HEK293T (cell line): ENCODE measurements around the gene HBA1.
"Not testable (repeated sequence)": the region's sequence is repeated elsewhere in the genome, so short reads cannot be mapped to it uniquely, and the experiment has no call there.

ENCODE experiments used
- CTCF ChIA-PET: fragments of 350-600 bp; formaldehyde crosslinking; extraction: SDS; loops from one replicate; lab custom pipeline; 2021; ENCODE audit warnings: antibody characterized with exemption, inconsistent platforms; lab: Yijun Ruan, JAX
- POLR2A ChIA-PET: fragments of 350-600 bp; formaldehyde crosslinking; extraction: SDS; loops from one replicate; lab custom pipeline; 2020; ENCODE audit warnings: antibody characterized with exemption, inconsistent platforms; lab: Yijun Ruan, JAX
- DNase-seq: peaks from one replicate; pipeline ENCODE4 v3.0.0; 2012; ENCODE audit warnings: mixed read lengths; ENCODE audit errors: extremely low spot score
- ARNT ChIP-seq: fragments of 450-650 bp; IDR thresholded peaks from 2 replicates; pipeline ENCODE4 v1.6.1; 2017; ENCODE audit warnings: mild to moderate bottlenecking
- BHLHE40 ChIP-seq: fragments of 450-650 bp; IDR thresholded peaks from 2 replicates; pipeline ENCODE4 v1.6.1; 2016; ENCODE audit warnings: mild to moderate bottlenecking, moderate library complexity, borderline replicate concordance
- CTBP1 ChIP-seq: fragments of 450-650 bp; IDR thresholded peaks from 2 replicates; pipeline ENCODE4 v1.6.1; 2016; ENCODE audit warnings: borderline replicate concordance
- ELF4 ChIP-seq: fragments of 450-650 bp; IDR thresholded peaks from 2 replicates; pipeline ENCODE4 v1.6.1; 2017; ENCODE audit warnings: antibody characterized with exemption
- FOXA1 ChIP-seq: fragments of 450-650 bp; IDR thresholded peaks from 2 replicates; pipeline ENCODE4 v1.6.1; 2016; ENCODE audit warnings: mild to moderate bottlenecking
- FOXK2 ChIP-seq: fragments of 450-650 bp; IDR thresholded peaks from 2 replicates; pipeline ENCODE4 v1.6.1; 2016; ENCODE audit warnings: mild to moderate bottlenecking
- FOXM1 ChIP-seq: fragments of 450-650 bp; IDR thresholded peaks from 2 replicates; pipeline ENCODE4 v1.6.1; 2017; ENCODE audit warnings: mild to moderate bottlenecking, borderline replicate concordance
- HDGF ChIP-seq: fragments of 450-650 bp; IDR thresholded peaks from 2 replicates; pipeline ENCODE4 v1.6.1; 2017; ENCODE audit warnings: antibody characterized with exemption, borderline replicate concordance
- L3MBTL2 ChIP-seq: fragments of 450-650 bp; conservative IDR thresholded peaks from 2 replicates; pipeline ENCODE4 v1.6.1; 2016; ENCODE audit warnings: mild to moderate bottlenecking
- LEF1 ChIP-seq: fragments of 450-650 bp; IDR thresholded peaks from 2 replicates; pipeline ENCODE4 v1.6.1; 2017; ENCODE audit warnings: mild to moderate bottlenecking, borderline replicate concordance
- NFRKB ChIP-seq: fragments of 450-650 bp; IDR thresholded peaks from 2 replicates; pipeline ENCODE4 v1.6.1; 2016; ENCODE audit warnings: mild to moderate bottlenecking, moderate library complexity
- PKNOX1 ChIP-seq: fragments of 450-650 bp; IDR thresholded peaks from 2 replicates; pipeline ENCODE4 v1.6.1; 2016
- SP1 ChIP-seq: fragments of 450-650 bp; IDR thresholded peaks from 2 replicates; pipeline ENCODE4 v1.6.1; 2017
- SUZ12 ChIP-seq: fragments of 450-650 bp; IDR thresholded peaks from 2 replicates; pipeline ENCODE4 v1.6.1; 2016; ENCODE audit warnings: mild to moderate bottlenecking
- TARDBP ChIP-seq: fragments of 450-650 bp; IDR thresholded peaks from 2 replicates; pipeline ENCODE4 v1.6.1; 2016
- ZNF384 ChIP-seq: fragments of 450-650 bp; IDR thresholded peaks from 2 replicates; pipeline ENCODE4 v1.6.1; 2016

Gene HBA1

GRCh38 chr16:176477-177382 is at the start of gene HBA1:
HBA1 (plus strand) TSS chr16:176680; CDS start chr16:176717, 37 bp downstream.
- POLR2A ChIA-PET, CTCF ChIA-PET, DNase-seq: not testable (repeated sequence)

DNA sequence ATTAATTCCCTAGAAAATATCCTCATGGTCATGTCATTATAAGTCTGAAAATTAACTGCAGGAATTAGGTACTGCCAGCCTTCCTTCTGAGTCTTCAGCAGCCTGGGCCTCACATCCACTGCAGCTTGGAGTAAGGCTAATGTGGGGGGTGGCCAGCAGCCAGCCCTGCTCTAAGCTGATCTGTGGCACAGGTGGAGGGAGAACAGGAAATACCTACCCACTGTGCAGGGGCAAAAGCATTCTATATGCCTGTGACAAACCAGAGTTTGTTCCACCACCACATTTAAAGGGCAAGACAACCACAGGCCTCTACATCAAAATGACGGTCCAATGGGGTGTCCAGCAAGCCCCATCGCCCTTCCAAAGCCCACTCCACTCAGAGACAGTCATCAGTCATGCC is 47.4 kb upstream of the HBA1 start:
- ChIA-PET POLR2A (no interaction called here), CTCF (interaction anchor here (0.5 kb wide), 1 partner anchor 119 kb away, joined by 4 read pairs; no protein-coding TSS in a partner anchor)
- no peak for DNase-seq
- TF ChIP-seq FOXK2 (no peak), ARNT (no peak), CTBP1 (no peak), FOXA1 (no peak), ZNF384 (no peak), SUZ12 (no peak)

GRCh38 chr16:130533-131173 is 45.8 kb upstream of the HBA1 start:
- ChIA-PET POLR2A (interaction anchor here (1.3 kb wide), 1 partner anchor 77 kb away, joined by 3 read pairs; the partner anchor contains the start of genes POLR3K and SNRNP25), CTCF (no interaction called here)
- no peak for DNase-seq
- no peak for TF ChIP-seq ZNF384
- TF ChIP-seq LEF1, result no peak
- TF ChIP-seq L3MBTL2, result no peak
- no peak for TF ChIP-seq FOXK2
- no peak for TF ChIP-seq NFRKB
- no peak for TF ChIP-seq ARNT
- TF ChIP-seq SUZ12, result no peak
- TF ChIP-seq ELF4, result no peak
- TF ChIP-seq CTBP1, result no peak
- TF ChIP-seq SP1, result no peak
- TF ChIP-seq TARDBP, result no peak
- TF ChIP-seq HDGF, result no peak
- TF ChIP-seq FOXA1, result no peak
- TF ChIP-seq PKNOX1, result no peak
- no peak for TF ChIP-seq FOXM1
- no peak for TF ChIP-seq BHLHE40

DNA sequence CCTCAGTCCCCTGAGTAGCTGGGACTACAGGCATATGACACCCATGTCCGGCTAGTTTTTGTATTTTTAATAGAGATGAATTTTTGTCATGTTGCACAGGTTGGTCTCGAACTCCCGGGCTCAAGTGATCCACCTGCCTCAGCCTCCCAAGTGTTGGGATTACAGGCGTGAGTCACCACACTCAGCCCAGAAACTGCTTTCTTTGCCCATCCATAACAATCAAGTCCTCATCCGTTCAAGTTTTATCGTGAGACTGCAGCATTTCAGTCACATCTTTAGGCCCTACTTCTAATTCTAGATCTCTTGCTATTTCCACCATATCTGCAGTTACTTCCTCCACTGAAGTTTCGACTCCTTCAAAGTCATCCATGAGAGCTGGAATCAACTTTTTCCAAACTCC is 44.4 kb upstream of the HBA1 start:
- ChIA-PET CTCF (no interaction called here), POLR2A (interaction anchor here (1.3 kb wide), 1 partner anchor 79 kb away, joined by 3 read pairs; the partner anchor contains the start of genes POLR3K and SNRNP25)
- TF ChIP-seq NFRKB, result no peak
- no peak for TF ChIP-seq FOXM1
- no peak for TF ChIP-seq SP1
- no peak for TF ChIP-seq BHLHE40
- no peak for TF ChIP-seq L3MBTL2
- no peak for TF ChIP-seq ZNF384
- no peak for TF ChIP-seq PKNOX1
- TF ChIP-seq ARNT, result no peak
- no peak for DNase-seq

GRCh38 chr16:133716-134115 is 42.8 kb upstream of the HBA1 start:
- no peak for DNase-seq
- POLR2A ChIA-PET, result no interaction called here
- TF ChIP-seq PKNOX1 (no peak), SUZ12 (no peak), BHLHE40 (no peak), FOXK2 (no peak), ZNF384 (no peak), L3MBTL2 (no peak), CTBP1 (no peak), ELF4 (no peak), FOXM1 (no peak), TARDBP (no peak)
- CTCF ChIA-PET, result interaction anchor here (2.1 kb wide), 1 partner anchor 16 kb away, joined by 10 read pairs; no protein-coding TSS in a partner anchor

- ChIA-PET CTCF (no interaction called here), POLR2A (interaction anchor here (1.0 kb wide), 1 partner anchor 97 kb away, joined by 3 read pairs; no protein-coding TSS in a partner anchor)
- DNase-seq, result no peak
- TF ChIP-seq HDGF (no peak), FOXM1 (no peak)
Measured at GRCh38 chr16:138049-138417, 38.4 kb upstream of the HBA1 start.
